Right forelimb (tissue), 1 donor: ENCODE measurements around the gene DHRS3.
A peak's percentile ranks its signal among the peaks of the same experiment; 100 is the strongest.
"Not testable (repeated sequence)": the region's sequence is repeated elsewhere in the genome, so short reads cannot be mapped to it uniquely, and the experiment has no call there.

Experiments used
- DNase-seq: peaks from one replicate; pipeline ENCODE4 v3.0.0-alpha.2; 2018

Gene DHRS3

GRCh38 chr1:12552111-12552888 is 65.7 kb downstream of the DHRS3 start:
- DNase-seq, result no peak

DNA sequence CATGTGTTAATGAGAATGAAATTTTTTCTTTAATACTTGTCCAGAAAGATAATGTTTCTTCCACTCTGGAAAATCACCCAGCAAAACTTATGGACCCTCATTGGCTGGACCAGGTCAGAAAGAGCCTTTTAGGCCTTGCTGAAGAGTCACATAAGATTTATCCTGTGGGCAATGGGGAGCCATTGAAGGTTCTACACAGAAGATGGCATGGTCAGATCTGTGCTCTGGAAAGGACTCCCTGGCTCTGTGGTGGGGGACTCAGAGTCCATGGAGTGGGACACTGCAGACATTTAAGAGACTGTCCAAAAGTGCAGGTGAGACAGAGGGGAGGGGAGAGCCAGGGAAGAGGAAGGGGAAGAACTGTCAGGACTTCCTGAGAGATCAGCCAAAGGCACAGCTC is 66.4 kb downstream of the DHRS3 start:
- DNase-seq, result no peak

GRCh38 chr1:12549460-12550349 is 68.3 kb downstream of the DHRS3 start:
- DNase-seq, result peak; percentile 66

- peak; percentile 70 for DNase-seq
These were observed 69.0 kb downstream of the DHRS3 start for GRCh38 chr1:12548973-12549459.

DNA sequence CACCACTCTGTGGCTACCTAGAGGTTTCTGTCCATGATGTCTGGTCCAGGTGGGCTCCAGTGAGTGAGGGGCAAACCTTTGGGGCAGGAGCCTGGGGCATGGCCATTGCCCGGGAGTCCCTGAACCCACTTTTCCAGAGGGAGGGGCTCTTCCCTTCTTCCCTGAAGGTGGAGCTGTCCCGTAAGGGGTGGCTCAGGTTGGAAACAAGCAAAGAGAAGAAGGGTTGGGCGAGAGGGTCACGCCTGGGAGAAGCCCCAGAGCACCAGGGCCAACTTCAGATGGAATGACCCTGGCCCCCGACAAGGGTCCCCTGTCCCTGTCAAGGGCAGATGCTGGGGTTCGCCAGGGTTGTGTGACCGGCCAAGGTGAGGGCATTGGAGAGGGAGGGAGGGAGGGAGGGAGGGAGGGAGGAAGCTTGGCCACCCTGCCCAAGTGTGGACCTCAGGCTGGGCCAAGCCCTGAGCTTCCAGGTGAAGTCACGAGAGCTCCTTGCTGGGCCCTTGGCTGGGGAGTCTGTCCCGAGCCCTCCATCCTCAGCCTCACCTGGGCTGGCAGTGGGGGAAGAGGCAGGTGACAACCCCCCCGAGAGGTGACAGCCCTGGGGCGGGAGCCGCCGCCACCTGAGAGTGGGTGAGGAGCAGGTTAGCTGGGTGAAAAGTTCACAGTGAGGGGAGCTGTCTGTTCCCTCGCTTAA is 69.6 kb downstream of the DHRS3 start:
- no peak for DNase-seq

DNA sequence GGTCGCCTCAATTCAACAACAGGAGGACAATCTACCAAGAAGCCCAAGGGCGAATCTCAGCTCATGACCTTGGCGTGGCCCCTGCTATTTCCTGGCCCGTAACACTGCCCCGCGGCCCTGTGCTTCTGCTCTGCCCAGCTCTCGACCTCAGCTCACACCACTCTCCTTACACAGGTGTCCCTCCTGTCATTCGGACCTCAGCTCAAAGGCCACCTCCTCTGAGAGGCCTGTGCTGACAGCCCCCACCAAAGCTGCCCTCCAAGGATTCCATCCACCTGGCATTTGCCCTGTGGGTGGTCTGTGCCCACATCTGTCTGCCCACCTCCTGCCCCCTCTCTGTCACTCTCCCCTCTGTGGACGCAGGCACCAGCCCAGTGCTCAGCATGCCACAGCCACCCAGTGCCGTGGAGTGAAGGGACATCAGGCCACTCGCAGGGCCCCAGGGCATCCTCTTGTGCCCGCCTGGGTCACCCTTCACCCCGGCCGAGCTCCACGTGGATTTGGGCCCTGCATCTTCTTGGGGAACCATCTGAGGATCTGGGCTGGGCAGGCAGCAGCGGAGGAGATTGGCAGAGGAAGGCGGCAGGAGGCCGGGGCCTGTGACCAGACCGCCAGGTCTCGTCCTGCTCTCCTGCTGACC is 70.3 kb downstream of the DHRS3 start:
- DNase-seq, result no peak

DNA sequence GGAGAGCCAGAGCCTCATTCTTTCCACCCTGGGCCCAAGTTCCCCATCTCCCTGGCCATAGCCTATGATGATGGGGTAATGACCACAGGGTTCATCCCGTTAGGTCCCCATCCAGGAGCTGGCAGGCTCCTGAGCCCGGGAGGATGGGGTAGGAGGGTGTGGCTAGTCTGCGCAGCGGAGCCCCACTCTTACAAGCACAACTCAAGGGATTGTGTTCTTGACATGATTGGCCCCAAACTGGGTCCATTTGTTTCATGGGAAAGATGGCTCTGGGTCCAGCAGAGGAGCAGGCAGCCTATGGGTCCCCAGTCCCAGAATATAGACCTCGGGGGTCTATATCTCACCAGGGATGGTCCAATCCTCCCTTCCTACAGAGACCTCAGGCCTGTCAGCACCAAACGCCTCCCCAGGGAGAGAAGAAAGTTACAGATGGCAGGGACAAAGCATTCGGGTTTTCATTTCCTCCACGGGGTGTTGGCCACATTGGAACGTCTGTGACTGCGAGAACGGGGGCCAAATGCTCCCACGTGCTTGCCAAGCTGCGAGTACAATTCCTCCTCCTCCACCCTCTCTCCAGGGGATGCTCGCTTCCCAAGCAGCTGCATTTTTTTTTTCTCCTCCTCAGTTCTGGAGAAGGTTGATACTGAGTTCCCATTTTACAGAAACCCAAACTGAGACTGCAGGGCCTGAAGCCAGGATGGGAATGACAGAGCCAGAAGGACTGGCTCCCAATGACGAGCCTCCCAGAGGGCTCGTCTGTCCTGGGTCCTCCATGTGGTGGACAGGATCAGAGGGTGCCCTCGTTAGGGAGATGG is 71.0 kb downstream of the DHRS3 start:
- peak; percentile 68 for DNase-seq

- no peak for DNase-seq
These were observed 73.0 kb downstream of the DHRS3 start for GRCh38 chr1:12544992-12545391.

GRCh38 chr1:12544357-12544756 is 73.7 kb downstream of the DHRS3 start:
- DNase-seq, result no peak

DNA sequence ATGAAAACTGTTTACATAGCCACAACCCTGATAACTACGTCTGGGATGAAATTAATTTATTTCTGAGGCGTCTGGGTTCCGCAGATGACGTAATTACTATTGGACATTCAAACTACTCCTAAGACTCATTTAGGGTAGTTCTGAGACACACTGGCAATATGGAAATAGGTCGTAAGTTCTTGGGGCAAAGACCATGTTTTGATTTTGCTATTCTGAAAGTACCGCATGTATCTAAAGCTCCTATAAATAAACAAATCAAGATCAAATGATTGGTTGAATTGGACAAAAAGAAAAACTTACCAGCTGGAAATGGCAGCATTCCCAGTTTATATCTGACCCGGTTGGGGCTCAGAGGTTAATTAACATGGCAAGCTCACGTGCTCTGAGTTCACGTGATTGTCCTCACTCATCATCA is 74.3 kb downstream of the DHRS3 start:
- no peak for DNase-seq

DNA sequence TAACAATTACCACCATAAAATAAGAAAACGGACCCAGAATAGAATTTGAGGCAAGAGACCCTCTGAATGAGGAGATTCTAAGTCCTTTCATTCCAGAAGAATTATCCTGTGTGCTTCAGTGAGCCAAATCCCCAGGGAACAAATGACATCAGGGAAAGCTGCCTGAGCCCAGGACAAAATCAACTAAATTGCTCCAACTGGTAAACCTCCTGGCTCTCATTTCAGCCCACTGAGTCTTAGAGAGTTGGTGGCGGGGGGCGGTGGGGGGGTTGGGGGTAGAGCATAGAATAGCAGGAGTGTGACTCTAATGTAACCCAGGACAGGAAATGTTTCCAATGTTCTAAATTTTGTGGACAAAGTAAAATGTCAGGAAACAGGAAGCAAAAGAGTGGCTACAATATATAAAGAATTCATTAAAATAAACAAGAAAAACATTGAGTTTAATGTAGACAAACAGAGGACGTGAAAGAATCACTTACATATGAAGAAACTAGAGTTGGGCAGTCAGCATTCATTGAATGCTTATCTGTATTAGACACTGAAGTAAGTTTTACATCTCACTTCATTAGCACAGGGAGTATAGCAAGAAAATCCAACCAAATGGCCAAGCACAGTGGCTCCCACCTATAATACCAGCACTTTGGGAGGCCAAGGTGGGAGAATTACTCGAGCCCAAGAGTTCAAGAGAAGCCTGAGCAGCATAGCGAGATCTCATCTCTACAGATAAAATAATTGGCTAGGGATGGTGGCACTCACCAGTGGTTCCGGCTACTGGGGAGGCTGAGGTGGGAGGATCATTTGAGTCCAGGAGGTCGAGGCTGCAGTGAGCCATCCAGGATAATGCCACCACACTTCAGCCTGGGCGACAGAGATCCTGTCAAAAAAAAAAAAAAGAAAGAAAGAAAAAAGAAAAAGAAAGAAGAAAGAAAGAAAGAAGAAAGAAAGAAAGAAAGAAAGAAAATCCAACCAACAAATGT is 75.1 kb downstream of the DHRS3 start:
- DNase-seq, result no peak

DNA sequence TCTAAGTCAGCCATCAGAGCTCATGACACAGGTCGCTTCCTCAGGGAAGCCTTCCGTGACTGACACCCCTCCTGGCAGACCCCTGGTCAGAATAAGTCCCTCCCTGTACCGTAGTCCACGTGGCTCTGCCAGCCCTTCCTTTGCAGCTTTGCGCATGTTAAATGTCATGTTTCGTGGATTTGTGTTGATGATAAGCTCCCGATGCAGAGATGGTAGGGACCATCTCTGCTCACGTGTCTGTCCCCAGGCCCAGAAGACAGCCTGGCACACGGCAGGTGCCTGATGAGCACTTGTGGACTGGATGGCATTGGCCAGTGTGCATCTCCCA is 75.9 kb downstream of the DHRS3 start:
- no peak for DNase-seq

GRCh38 chr1:12541274-12542137 is 76.5 kb downstream of the DHRS3 start:
- peak; percentile 68 for DNase-seq

GRCh38 chr1:12540580-12541273 is 77.3 kb downstream of the DHRS3 start:
- DNase-seq, result no peak

GRCh38 chr1:12539705-12540579 is 78.1 kb downstream of the DHRS3 start:
- DNase-seq, result peak; percentile 81

DNA sequence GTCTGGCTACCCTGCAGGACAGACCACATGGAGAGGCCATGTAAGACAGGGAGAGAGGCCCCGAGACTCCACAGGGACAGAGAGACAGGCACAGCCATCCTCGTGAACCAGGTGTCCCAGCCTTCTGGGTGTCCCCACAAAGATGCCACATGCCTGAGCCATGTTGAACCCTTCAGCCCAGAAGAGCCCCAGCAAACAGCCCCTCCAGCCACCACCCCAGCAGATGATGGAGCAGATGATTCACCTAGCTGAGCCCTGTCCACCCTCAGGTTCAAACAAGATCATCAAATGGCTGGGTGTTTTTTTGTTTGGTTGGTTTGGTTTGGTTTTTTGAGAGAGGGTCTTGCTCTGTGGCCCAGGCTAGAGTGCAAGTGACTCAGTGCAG is 78.7 kb downstream of the DHRS3 start:
- DNase-seq, result no peak

GRCh38 chr1:12538536-12538935 is 79.5 kb downstream of the DHRS3 start:
- not testable (repeated sequence) for DNase-seq

DNA sequence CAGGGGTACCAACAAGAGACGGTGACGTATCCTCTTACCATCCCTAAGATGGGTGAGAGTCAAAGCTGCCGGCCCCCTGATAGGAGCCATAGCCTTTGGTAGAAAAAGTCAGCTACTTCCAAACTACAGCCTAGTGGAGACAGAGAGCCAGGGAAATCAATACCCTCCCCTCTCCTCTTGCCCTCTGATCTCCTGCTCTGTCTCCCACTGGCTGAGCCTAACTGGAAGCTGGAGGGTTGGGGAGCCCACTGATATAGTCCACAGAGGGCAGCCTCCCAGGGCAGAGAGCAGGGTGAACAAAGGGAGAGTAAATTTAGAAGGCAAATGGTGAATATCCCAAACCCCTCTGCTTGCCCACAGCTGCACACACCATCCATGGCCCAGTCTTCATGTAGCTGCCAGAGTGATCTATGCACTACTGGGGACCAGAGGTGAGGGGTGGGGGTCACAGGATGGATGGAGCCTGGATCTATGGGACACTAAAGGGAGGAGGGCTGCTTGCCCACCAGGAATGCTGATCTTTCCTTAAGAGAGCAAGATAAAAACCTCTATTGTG is 80.0 kb downstream of the DHRS3 start:
- no peak for DNase-seq
